GM21528 (cell line): Measurements from ENCODE around the gene TNFRSF8.
"Not testable (repeated sequence)": the region's sequence is repeated elsewhere in the genome, so short reads cannot be mapped to it uniquely, and the experiment has no call there.

Experiments
- ATAC-seq: cut with Tn5 transposase; IDR thresholded peaks from one replicate; pipeline ENCODE4 v1.9.1; 2021; ENCODE audit warnings: mild to moderate bottlenecking, moderate library complexity; ENCODE audit not compliant: unreplicated experiment, low FRiP score

Gene TNFRSF8

DNA sequence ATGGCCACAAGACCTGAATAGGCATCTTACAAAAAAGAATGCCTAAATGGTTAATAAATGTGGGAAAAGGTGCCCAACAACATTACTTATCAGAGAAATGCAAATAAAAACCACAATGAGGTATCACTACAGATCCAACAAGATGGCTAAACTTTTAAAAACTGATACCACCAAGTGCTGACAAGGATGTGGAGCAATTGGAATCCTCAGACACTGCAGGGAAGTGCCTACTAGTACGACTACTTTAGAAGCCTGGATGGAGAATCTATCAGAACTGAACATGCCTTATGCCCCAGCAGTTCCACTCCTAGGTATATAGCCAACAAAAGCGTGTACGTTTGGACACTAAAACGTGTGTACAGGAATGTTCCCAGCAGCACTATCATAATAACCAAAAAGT lies 19.9 kb downstream of the TNFRSF8 start:
- no peak for ATAC-seq

DNA sequence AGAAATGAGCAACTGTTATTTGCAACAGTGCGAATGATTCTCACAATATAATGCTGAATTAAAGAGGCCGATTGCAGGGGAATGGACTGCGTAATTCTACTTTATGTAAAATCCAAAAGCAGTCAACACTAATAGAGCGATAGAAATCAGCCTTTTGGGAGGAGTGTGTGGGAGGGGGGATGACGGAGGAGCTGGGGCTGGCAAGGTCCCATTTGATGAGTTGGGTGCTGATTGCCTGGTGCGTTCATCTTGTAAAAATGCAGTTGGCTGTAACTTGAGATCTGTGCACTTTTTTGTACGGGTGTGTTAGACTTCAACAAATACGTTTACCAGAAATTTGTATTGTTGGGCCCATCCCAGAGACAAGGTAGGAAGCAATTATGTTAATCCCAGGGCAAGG lies 20.7 kb downstream of the TNFRSF8 start:
- no peak for ATAC-seq

DNA sequence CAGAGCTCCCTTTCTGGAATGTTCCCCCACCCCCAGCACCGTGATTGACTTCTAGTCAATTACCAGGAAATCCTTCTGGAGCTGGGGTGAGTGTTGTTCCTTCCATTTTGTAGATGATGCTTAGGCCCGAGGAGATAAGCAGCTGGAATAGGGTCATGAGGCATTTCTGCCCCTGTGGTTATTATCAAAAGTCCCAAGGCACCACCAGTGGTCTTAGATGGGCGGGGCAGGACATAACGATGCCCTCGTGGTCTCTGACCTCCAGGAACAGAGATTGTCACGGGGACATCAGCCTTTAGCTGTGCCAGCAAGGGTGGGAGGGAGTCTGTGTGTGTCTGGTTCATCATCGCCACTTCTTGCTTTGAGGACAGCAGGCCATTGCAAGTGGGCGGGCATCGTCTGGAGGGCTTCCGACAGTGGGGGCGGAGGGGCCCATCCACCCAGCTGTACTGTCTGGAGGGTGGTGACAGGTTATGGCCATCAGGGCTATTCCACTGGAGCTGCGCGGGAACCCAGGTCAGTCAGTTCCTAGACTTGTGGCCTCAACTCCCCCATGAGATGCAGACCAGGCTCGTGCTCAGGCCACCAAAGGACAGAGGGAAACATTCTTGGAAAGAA lies 22.6 kb downstream of the TNFRSF8 start:
- ATAC-seq = no peak

DNA sequence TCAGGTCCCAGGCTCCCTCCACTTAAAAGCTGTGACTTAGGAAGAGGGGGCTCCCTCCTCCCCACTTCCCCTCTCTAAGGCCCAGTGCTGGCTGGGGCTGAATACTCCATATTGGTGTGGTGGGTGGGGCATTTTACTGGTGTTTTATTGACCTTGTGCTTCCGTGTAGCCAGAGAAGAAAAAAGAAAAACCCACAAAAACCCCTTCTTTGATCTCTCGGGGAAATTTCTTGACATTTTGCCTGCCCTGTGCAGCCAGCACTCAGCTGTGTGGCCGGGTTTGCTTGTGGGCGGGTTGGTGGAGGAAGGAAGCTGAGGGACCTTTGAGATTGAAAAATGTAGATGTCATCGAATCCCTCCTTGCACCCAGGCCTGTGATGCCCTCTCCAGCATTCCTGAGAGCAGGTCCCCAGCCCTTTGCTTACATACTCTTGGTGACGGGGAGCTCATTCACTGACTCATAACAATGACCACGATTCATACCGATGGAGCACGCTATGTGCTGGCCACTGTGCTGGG lies 24.8 kb downstream of the TNFRSF8 start:
- ATAC-seq = no peak

DNA sequence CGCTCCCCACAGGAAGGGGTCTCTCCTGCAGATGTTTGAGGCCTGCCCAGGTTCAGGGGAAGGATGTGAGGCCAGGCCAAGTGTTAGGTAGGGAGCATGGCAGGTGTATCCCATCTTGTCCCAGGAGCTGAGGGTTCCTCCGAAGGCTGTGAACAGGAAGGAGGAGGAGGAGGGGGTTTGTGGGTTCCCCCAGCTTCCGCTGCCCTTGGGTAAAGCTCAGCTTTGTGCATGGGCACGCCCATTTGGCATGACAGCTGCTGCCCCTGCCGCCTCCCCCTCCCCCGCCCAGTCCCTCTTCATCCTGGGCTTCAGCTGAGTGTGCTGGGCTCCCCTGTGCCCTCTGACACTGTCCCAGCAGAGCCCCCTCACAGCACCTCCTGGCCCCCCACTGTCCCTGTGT lies 25.5 kb downstream of the TNFRSF8 start:
- no peak for ATAC-seq

DNA sequence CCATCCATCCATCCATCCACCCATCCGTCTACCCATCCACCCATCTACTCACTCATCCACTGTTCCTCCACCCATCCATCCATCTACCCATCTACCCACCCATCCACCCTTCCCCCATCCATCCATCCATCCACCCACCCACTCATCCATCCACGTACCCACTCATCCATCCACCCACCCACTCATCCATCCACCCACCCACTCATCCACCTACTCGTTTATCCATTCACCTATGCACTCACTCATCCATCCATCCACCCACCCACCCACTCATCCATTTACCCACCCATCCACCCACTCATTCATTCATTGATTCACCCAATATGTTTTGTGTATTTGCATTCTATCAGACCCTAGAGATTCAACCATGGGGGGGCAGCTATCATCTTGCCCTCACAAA lies 27.2 kb downstream of the TNFRSF8 start:
- ATAC-seq = no peak

DNA sequence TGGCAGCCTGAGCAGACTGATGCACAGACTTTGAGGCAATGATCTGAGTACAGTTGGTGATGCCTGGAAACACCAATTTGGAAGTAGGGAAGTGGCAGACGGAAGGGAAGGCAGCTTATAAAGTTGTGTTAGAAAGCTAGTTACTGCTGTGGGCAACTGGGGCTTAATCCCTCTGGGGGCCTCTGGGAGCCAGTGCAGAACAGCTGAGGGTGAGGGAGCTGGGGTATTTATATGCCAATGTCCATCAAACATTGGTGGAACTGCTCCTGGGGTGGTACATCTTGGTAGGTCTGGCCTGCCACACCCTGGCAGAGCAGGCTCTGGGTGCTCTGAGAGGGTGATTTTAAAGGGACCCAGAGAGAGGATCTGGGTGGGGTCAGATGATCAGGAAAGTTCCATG lies 28.1 kb downstream of the TNFRSF8 start:
- ATAC-seq = no peak

DNA sequence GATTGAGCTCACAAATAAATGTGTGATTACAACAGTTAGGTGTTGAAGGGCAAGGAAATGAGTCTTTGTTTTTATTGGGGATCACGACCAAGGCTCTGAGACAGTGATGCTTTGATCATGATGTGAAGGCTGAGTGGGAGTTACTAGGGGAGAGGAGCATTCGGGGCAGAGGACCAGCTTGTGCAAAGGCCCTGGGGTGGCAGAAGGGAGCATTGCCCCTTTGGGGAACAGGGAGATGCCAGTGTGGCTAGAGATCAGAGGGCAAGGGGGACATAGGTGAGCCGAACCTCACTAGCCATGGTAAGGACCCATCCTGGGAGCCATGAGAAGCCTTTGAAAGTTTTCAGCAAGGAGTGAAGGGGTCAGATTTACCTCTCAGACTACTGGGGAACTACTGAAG lies 31.1 kb downstream of the TNFRSF8 start:
- no peak for ATAC-seq

DNA sequence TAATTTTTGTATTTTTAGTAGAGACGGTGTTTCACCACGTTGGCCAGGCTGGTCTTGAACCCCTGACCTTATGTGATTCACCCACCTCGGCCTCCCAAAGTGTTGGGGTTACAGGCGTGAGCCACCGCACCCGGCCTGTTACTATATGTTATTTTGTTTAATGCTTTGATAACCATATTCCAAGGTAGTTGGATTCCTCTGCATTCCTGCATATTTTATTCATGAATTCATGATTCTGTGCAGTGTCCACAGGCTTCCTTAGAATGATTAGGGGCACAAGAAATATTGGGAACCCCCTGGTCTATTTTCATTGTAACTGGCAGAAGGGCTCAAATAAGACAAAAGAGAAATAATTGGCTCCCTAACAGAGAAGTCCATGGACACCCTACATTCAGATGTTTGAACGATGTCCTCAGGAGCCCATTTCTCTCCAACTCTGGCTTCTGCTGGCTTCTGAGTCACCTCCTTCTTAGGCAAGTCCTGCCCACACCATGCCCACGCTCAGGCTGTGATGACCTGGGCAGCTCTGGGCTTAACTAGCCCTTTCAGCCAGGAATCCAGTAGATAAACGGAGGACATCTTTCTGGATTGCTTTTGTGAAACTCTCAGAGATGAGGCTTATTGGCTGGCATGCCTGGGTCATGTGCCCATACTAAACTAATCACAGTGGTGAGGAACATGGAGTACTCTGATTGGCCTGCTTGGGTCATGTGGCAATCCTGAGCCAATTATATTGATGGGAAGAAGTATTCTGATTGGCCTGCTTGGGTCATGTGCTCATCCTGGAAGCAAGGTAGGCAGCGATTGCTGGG lies 32.6 kb downstream of the TNFRSF8 start:
- no peak for ATAC-seq

DNA sequence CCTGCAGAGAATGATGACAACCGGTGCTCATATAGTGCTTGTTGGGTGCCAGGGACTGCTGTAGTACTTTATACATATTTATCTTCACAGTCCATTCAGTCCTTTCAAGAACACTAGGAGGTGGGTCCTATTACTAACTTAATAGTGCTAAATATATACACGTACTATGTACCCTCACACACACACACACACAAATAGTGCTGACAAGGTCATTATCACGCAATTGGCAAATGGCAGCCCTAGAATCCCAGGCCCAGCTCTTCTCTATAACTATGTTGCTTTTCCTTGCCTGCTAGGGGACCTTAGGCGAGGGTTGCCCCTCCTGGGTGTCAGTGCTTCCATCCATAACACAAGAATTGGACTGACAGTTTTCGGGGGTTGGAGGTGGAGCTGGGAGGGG lies 33.5 kb downstream of the TNFRSF8 start:
- no peak for ATAC-seq

DNA sequence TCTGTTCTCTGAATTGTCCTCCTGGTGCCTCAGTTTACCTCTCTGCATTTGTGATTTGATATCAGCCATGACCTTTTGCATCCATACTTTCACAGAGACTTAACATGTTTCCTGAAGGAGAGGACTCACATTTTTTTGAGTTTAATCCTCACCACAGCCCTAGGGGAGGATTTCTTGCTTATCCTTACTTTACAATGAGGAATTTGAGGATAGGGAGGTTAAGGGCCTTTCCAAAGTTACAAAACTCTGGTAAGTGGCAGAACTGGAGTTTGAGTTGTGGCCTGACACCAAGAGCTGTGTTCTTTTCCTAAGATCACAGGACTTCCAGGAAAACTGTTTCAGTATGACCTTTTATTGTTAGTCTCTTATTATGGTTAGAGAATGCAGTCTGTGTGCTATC lies 34.2 kb downstream of the TNFRSF8 start:
- ATAC-seq = no peak

DNA sequence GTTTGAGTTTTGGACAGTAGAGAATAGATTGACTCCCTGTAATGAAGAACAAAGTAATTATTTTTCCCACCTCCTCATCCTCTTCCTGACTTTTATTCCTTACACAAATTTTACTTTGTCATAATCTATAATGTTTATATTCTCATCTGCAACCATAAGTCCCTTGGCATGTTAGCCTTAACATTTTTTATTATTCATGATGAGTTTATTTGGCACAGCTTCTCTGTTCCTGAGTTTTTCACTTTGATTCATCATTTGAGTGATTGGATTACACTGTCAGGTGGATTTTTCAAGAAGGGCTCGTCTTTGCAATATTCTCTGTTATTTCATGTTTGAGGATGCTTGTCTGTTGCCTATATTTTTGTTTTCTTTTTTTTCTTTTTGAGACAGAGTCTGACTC lies 35.7 kb downstream of the TNFRSF8 start:
- no peak for ATAC-seq

DNA sequence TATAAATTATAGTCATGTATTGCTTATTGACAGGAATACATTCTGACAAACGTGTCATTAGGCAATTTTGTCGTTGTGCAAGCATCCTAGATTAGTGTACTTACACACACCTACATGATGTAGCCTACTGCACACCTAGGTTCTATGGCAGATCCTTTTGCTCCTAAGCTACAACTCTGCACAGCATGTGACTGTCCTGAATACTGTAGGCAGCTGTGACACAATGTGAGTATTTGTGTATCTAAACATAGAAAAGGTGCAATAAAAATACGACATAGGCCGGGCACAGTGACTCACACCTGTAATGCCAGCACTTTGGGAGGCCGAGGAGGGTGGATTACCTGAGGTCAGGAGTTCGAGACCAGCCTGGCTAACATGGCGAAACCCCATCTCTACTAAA lies 36.5 kb downstream of the TNFRSF8 start:
- ATAC-seq = no peak

DNA sequence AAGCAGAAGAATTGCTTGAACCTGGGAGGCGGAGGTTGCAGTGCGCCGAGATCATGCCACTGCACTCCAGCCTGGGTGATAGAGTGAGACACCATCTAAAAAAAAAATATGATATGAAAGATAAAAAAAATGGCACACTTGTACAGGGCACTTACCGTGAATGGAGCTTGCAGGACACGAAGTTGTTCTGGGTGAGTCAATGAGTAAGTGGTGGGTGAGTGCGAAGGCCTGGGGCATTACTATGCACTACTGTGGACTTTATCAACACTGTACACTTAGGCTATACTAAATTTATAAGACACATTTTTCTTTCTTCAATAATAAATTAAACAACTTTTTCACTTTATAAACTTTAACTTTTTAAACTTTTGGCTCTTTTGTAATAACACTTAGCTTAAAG lies 37.0 kb downstream of the TNFRSF8 start:
- ATAC-seq = no peak

DNA sequence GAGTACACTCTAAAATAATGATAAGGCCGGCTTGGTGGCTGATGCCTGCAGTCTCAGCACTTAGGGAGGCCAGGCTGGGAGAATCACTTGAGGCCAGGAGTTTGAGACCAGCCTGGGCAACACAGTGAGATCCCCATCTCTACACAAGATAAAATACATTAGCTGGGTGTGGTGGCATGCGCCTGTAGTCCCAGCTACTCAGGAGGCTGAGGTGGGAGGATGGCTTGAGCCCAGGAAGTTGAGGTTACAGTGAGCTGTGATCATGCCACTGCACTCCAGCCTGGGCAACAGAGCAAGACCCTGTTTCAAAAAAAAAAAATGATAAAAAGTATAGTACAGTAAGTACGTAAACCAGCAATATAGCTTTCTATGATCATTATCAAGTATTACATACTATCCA lies 38.0 kb downstream of the TNFRSF8 start:
- ATAC-seq = not testable (repeated sequence)

DNA sequence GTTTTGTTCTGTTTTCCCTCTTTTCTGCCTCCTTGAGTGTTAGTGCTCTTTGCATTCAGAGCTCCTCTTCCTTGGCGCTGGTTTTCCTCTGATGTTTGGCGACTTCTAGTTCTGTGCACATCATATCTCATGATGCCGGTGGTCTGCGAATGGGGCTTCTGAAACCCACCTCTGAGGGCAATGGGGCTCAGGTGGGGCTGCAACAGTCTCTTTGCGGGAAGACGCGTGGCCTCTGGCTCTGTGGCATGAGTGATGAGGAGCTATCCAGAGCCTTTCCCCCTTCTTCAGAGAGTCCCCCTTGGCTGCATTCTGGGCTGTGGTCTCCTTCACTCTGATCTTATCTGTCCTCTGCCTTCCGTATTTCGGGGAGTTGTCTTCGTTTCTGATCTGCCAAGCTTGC lies 39.0 kb downstream of the TNFRSF8 start:
- ATAC-seq = no peak

DNA sequence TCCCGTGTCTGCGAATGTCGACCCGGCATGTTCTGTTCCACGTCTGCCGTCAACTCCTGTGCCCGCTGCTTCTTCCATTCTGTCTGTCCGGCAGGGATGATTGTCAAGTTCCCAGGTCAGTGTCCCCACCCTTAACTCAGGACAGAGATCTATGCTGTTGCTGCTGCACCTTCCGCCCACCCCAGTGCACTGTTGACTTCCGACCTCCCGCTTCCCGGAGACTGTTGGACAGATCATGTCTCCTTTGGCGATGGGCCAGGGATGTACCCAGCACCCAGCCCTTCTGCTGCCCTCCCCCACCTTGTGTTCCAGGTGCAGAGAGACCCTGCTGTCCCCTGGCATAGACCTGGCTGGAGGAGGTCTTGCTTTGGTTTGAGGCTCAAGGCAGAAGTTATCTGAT lies 41.3 kb downstream of the TNFRSF8 start:
- no peak for ATAC-seq

DNA sequence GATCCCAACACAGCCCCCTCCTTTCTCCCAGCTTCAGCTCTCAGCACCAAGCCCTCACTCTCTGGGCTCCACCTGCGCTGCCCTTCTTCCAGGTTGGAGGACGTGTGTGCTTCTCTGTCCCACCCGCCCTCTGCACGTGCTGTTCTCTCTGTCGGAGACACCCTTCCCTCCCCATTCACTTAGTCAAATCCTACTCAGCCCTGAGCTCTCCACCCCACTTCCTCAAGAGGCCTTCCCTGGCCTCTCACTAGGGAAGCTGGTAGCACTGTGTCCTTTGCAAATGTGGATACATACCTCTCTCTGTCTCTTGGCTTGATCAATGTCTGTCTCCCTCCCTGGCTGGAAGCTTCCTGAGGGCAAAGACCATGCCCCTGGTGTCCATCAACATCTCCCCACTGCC lies 43.0 kb downstream of the TNFRSF8 start:
- ATAC-seq = no peak

DNA sequence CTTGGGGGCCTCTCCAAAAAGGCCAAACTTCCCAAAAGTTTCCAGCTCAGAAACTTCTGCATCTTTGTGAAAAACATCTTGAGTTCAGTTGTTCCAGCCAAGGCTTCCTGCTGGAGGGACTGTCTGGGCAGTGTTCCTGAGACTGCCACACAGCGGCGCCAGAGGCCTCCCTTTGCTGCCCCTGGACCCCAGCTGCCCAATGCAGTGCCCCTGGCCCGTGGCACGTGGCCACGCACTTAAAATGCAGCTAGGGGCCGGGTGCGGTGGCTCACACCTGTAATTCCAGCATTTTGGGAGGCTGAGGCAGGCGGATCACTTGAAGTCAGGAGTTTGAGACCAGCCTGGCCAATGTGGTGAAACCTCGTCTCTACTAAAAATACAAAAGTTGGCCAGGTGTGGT lies 43.8 kb downstream of the TNFRSF8 start:
- not testable (repeated sequence) for ATAC-seq

DNA sequence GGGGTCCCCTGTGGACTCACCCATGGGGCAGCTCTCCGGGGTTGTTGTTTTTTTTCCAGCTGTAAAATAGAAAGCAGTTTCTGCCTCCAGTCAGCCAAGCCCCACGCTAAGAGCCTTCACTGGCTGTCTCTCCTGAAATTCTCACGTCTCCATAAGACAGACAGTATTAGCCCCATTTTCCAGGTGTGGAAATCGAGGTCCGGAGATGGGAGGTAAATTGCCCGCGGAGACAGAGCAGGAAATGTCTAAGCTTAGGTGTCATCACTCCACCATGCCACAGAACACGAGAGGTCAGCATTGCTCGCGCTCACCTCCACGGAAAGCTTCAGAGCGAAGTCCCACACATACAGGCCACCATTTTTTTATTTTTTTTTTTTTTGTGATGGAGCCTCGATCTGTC lies 44.6 kb downstream of the TNFRSF8 start:
- no peak for ATAC-seq

DNA sequence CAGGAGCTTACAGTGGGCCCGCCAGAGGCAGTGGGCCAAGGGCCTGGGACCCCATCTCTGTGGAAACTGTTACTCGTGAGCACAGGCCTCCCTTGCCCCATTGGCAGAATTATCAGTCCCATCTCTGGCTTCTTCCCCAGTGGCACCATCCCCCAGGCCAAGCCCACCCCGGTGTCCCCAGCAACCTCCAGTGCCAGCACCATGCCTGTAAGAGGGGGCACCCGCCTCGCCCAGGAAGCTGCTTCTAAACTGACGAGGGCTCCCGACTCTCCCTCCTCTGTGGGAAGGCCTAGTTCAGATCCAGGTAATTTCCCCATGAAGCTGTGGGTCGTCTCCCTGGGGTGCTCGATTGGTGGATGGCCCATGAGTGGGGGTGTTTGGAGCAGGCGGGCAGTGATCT lies 46.8 kb downstream of the TNFRSF8 start:
- no peak for ATAC-seq

DNA sequence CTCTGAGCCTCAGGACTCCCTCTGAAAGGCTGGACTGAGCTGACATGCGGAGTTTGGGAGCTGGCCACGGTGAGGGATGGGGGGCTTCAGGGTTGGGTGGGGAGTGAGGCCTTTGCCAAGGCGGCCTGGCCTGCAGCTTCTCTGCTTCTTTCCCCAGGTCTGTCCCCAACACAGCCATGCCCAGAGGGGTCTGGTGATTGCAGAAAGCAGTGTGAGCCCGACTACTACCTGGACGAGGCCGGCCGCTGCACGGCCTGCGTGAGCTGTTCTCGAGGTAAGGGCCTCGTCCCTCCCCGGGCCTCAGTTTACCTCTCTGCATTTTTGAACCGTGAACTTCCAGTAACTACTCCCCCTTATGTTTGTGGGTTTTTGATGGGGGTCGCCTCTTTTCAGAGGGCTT lies 48.6 kb downstream of the TNFRSF8 start:
- no peak for ATAC-seq
